ENCODE measurements around the gene ATP1A2. TPM values are rescaled to one million over a fixed set of nuclear protein-coding genes. Genes with fewer than 3 reads are reported as not detected.

Gene ATP1A2
- total RNA-seq, 1 donor from 2014 or later = 11.0 TPM

DNA sequence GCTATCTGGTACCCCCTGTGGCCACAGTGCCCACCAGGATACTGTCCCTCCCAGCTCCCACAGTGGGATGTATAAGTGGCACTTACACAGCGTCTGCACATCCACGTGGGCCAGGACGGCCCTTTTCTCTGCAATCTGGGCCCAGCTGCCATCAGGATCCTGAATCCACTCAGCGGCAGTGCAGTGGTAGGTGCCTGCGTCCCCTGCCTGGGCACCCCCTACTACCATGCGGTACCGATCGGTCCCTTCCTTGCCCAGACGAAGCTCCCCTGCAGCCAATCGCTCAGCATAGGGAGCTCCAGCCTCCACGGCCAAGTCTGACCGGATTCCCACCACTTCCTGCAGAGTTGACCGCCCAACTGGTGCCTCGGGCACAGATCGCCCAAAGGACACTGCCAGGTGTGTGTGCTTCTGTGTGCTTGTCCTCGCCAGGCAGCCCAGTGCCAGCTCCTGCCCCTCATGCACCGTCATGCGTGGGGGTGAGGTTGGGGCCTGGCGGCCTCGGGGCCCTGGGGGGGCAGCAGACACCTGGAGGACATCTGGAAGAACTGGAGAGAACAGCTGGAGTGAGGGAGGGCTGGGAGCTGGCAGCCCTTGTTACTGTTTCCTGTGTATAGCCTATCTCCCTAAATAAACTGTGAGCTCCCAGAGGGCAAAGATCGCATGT lies 21.8 kb upstream of the ATP1A2 start:
- peaks cover 24% of the 10 kb centered on the region for H3K4me1 ChIP-seq
- no peak overlapping the region for H3K4me3 ChIP-seq
- H3K27me3 ChIP-seq = no peaks in the 10 kb centered on the region
- TF ChIP-seq POLR2A (IDR thresholded peaks at IDR 0.05) = no peak
- no peak for TF ChIP-seq POLR2AphosphoS5 (IDR thresholded peaks at IDR 0.05; ENCODE audit: insufficient read depth in 1 of 2, low read depth in 1 of 2)
- TF ChIP-seq, protein P1, sequence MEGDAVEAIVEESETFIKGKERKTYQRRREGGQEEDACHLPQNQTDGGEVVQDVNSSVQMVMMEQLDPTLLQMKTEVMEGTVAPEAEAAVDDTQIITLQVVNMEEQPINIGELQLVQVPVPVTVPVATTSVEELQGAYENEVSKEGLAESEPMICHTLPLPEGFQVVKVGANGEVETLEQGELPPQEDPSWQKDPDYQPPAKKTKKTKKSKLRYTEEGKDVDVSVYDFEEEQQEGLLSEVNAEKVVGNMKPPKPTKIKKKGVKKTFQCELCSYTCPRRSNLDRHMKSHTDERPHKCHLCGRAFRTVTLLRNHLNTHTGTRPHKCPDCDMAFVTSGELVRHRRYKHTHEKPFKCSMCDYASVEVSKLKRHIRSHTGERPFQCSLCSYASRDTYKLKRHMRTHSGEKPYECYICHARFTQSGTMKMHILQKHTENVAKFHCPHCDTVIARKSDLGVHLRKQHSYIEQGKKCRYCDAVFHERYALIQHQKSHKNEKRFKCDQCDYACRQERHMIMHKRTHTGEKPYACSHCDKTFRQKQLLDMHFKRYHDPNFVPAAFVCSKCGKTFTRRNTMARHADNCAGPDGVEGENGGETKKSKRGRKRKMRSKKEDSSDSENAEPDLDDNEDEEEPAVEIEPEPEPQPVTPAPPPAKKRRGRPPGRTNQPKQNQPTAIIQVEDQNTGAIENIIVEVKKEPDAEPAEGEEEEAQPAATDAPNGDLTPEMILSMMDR (IDR thresholded peaks at IDR 0.05) = no peak
- no peak overlapping the region for H3K27ac ChIP-seq
- no peak for DNase-seq (ENCODE audit: extremely low spot score in 2 of 2)
- no peaks in the 10 kb centered on the region for H3K9me3 ChIP-seq
- intact Hi-C loops (cut with DNase I) = loop anchor here (10.0 kb wide), 1 partner anchor 169 kb away; the partner anchor contains the start of gene TAGLN2
- peaks cover 0 to 50% of the 10 kb centered on the region in 2 donors for H3K36me3 ChIP-seq

DNA sequence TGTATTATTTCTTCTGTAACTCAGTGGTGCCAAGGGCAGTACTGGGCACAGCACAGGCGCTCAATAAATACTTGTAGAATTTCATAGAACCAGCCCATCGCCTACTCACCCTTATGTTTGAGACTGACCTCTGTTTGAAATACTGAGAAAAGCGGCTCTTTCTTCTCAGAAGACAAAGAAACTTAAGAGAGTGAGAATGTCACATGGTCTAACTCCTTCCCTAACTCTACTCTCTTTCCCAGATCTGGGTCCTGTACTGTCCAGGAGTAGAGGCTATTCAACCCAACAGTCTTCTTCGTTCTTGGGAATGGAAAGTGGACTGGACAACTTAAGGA lies 21.3 kb upstream of the ATP1A2 start:
- H3K4me3 ChIP-seq = no peak overlapping the region
- H3K36me3 ChIP-seq = peaks cover 0 to 45% of the 10 kb centered on the region in 2 donors
- TF ChIP-seq POLR2AphosphoS5 (IDR thresholded peaks at IDR 0.05; ENCODE audit: insufficient read depth in 1 of 2, low read depth in 1 of 2) = no peak
- TF ChIP-seq POLR2A (IDR thresholded peaks at IDR 0.05) = no peak
- TF ChIP-seq, protein P1 (IDR thresholded peaks at IDR 0.05) = no peak
- peaks cover 24% of the 10 kb centered on the region for H3K4me1 ChIP-seq
- H3K27ac ChIP-seq = no peak overlapping the region
- no peaks in the 10 kb centered on the region for H3K9me3 ChIP-seq
- intact Hi-C loops (cut with DNase I) = loop anchor here (10.0 kb wide), 1 partner anchor 169 kb away; the partner anchor contains the start of gene TAGLN2
- no peaks in the 10 kb centered on the region for H3K27me3 ChIP-seq
- no peak for DNase-seq (ENCODE audit: extremely low spot score in 2 of 2)

DNA sequence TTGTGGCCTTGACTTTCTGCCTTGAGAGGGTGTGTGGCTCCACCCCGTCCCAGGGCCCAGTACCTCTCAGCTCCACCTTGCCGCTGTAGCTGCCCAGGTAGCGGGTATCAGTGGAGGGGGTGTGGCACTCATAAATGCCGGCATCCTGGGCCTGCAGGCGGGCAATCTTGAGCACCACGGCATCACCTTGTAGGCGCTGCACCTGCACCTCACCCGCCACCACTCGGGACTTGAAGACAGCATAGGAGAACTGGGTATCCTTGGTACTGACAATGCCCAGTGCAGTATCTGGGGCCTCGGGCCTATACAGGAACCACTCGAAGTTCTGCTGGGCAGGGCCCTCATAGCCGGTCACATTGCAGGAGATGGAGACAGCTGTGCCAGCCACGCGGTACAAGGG lies 20.8 kb upstream of the ATP1A2 start:
- TF ChIP-seq, protein P1 (IDR thresholded peaks at IDR 0.05) = no peak
- TF ChIP-seq POLR2A (IDR thresholded peaks at IDR 0.05) (no peak), POLR2AphosphoS5 (IDR thresholded peaks at IDR 0.05; ENCODE audit: insufficient read depth in 1 of 2, low read depth in 1 of 2) (no peak)
- peaks cover 24% of the 10 kb centered on the region for H3K4me1 ChIP-seq
- intact Hi-C loops (cut with DNase I) = loop anchor here (10.0 kb wide), 1 partner anchor 170 kb away; the partner anchor contains the start of gene TAGLN2
- DNase-seq (ENCODE audit: extremely low spot score in 2 of 2) = no peak
- H3K27me3 ChIP-seq = no peaks in the 10 kb centered on the region
- H3K36me3 ChIP-seq = peaks cover 0 to 43% of the 10 kb centered on the region in 2 donors
- H3K4me3 ChIP-seq = no peak overlapping the region
- H3K9me3 ChIP-seq = no peaks in the 10 kb centered on the region
- H3K27ac ChIP-seq = no peak overlapping the region

DNA sequence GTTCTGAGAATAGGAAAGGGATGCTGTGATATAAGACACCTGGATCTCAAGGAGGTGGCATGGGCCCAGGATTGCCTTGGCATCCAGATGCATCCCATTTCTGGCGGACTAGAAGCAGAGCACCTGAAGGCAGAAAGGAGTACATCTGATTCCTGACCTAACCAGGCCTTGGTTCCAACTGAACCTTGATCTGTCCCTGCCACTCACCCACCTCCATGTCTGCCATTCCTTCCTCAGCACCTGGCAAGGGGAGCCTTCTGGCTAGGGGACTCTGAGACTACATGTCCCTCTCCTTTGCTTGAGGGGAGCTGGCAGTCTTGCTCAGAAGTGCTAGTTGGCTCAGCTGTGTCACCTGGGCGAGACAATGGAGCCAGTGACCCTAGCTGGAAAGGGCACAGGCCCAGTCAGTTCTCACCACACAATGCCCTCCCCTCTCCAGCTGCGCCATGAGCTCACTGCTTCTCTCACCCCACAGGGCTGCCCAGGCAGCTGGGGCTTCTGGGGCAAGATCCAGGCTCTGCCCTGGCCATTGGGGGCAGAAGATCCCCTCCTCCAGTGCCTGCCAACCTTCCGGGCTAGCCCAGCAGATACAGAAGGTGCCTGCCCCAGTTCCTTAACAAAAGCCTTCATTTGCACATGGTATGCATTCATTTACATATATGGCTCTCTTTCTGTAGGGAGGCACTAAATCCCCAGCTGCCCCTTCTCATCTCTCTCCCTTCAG lies 20.0 kb upstream of the ATP1A2 start:
- Histone ChIP-seq H3K27ac (no peak overlapping the region), H3K36me3 (peaks cover 0 to 40% of the 10 kb centered on the region in 2 donors), H3K27me3 (no peaks in the 10 kb centered on the region), H3K4me3 (no peak overlapping the region), H3K9me3 (no peaks in the 10 kb centered on the region), H3K4me1 (peaks cover 24% of the 10 kb centered on the region)
- TF ChIP-seq POLR2AphosphoS5 (IDR thresholded peaks at IDR 0.05; ENCODE audit: insufficient read depth in 1 of 2, low read depth in 1 of 2) (no peak), POLR2A (IDR thresholded peaks at IDR 0.05) (no peak)
- TF ChIP-seq, protein P1 (IDR thresholded peaks at IDR 0.05) = no peak
- intact Hi-C loops (cut with DNase I) = loop anchor here (10.0 kb wide), 1 partner anchor 171 kb away; the partner anchor contains the start of gene TAGLN2
- no peak for DNase-seq (ENCODE audit: extremely low spot score in 2 of 2)

Data from vagina (tissue), 2 donors.